Measurements from ENCODE around the gene SLC32A1.

GRCh38 chr20:38730167-38730988, 6.1 kb downstream of the SLC32A1 start:
- TF ChIP-seq EZH2phosphoT487 (IDR thresholded peaks at IDR 0.05; ENCODE audit: borderline replicate concordance) (no peak), CTCF (conservative IDR thresholded peaks at IDR 0.05; ENCODE audit: low read length) (no peak)
